ENCODE data around the gene PFN3.

GRCh38 chr5:177393206-177393765 lies 7.2 kb downstream of the PFN3 start:
- no peak for TF ChIP-seq ETV6 (CRISPR knock-in tag; IDR thresholded peaks at IDR 0.05)
- TF ChIP-seq FOXJ3 (CRISPR knock-in tag; IDR thresholded peaks at IDR 0.05; ENCODE audit: borderline replicate concordance): no peak
- TF ChIP-seq NFATC4 (CRISPR knock-in tag; IDR thresholded peaks at IDR 0.05): no peak
- TF ChIP-seq CTCF (IDR thresholded peaks at IDR 0.05): no peak
- no peak for TF ChIP-seq KAT7 (CRISPR knock-in tag; IDR thresholded peaks at IDR 0.05; ENCODE audit: borderline replicate concordance)
- TF ChIP-seq NR3C1 (CRISPR knock-in tag; conservative IDR thresholded peaks at IDR 0.05; ENCODE audit: low read depth): no peak
- no peak for TF ChIP-seq FOXK1 (CRISPR knock-in tag; IDR thresholded peaks at IDR 0.05)
